Activated CD4-positive, alpha-beta T cell treated with anti-CD3 and anti-CD28 coated beads, Interleukin-2, amount 10 ng/mL, durations not matched to agents 7 days and 5 days (primary cell): ENCODE measurements around the gene PLA2R1. TPM values are rescaled to one million over a fixed set of nuclear protein-coding genes. Genes with fewer than 3 reads are reported as not detected.
"Not testable (repeated sequence)": the region's sequence is repeated elsewhere in the genome, so short reads cannot be mapped to it uniquely, and the experiment has no call there.

Experiments used
- CTCF ChIA-PET: fragments of 350-600 bp; sonication (Branson Sonifier 250); formaldehyde crosslinking; loops from one replicate; lab custom pipeline; 2021; ENCODE audit warnings: antibody characterized with exemption; lab: Charles Lee
- POLR2A ChIA-PET: fragments of 350-600 bp; sonication (Branson Sonifier 250); formaldehyde crosslinking; loops from one replicate; lab custom pipeline; 2021; ENCODE audit warnings: antibody characterized with exemption; lab: Charles Lee
- DNase-seq: peaks from one replicate; pipeline ENCODE4 v3.0.0-alpha.2; 2020
- H3K27ac Mint-ChIP-seq: one replicate; pipeline ENCODE4 v1.8.0; 2021; ENCODE audit warnings: mild to moderate bottlenecking, moderate library complexity, mixed read lengths
- H3K27me3 Mint-ChIP-seq: one replicate; pipeline ENCODE4 v1.8.0; 2021; ENCODE audit warnings: mixed read lengths
- H3K36me3 Mint-ChIP-seq: one replicate; pipeline ENCODE4 v1.8.0; 2021; ENCODE audit warnings: low read depth, mixed read lengths
- H3K4me1 Mint-ChIP-seq: one replicate; pipeline ENCODE4 v1.8.0; 2021; ENCODE audit warnings: mixed read lengths
- H3K4me3 Mint-ChIP-seq: one replicate; pipeline ENCODE4 v1.8.0; 2021; ENCODE audit warnings: mild to moderate bottlenecking, moderate library complexity, mixed read lengths
- H3K9me3 Mint-ChIP-seq: one replicate; pipeline ENCODE4 v1.8.0; 2021; ENCODE audit warnings: mixed read lengths
- total RNA-seq, 2 experiments: library from RNA; stranded (reverse); gene quantifications; one replicate each; pipeline ENCODE4 v1.2.3, GENCODE V29; 2021

Gene PLA2R1
- total RNA-seq, 2 experiments from 2014 or later, result not detected

- H3K9me3 Mint-ChIP-seq, H3K4me1 Mint-ChIP-seq, H3K36me3 Mint-ChIP-seq, POLR2A ChIA-PET, H3K27ac Mint-ChIP-seq, CTCF ChIA-PET, H3K4me3 Mint-ChIP-seq, DNase-seq, H3K27me3 Mint-ChIP-seq: not testable (repeated sequence)
These were observed 23.8 kb downstream of the PLA2R1 start for GRCh38 chr2:160038662-160039061.

- Mint-ChIP-seq H3K9me3 (no peaks in the 10 kb centered on the region), H3K36me3 (no peaks in the 10 kb centered on the region), H3K27ac (no peak overlapping the region), H3K4me1 (no peaks in the 10 kb centered on the region), H3K27me3 (no peaks in the 10 kb centered on the region), H3K4me3 (no peak overlapping the region)
- DNase-seq, result no peak
- ChIA-PET POLR2A (no interaction called here), CTCF (no interaction called here)
These were observed 25.7 kb downstream of the PLA2R1 start for GRCh38 chr2:160036736-160037135.

GRCh38 chr2:160035125-160035524 is 27.3 kb downstream of the PLA2R1 start:
- no peaks in the 10 kb centered on the region for H3K4me1 Mint-ChIP-seq
- H3K9me3 Mint-ChIP-seq, result no peaks in the 10 kb centered on the region
- no peak overlapping the region for H3K4me3 Mint-ChIP-seq
- ChIA-PET CTCF (no interaction called here), POLR2A (no interaction called here)
- H3K27me3 Mint-ChIP-seq, result peaks cover under 1% of the 10 kb centered on the region
- no peaks in the 10 kb centered on the region for H3K36me3 Mint-ChIP-seq
- no peak for DNase-seq
- no peak overlapping the region for H3K27ac Mint-ChIP-seq

- POLR2A ChIA-PET, result no interaction called here
- Mint-ChIP-seq H3K36me3 (no peaks in the 10 kb centered on the region), H3K4me3 (no peak overlapping the region), H3K4me1 (no peaks in the 10 kb centered on the region), H3K27ac (no peak overlapping the region), H3K27me3 (peaks cover 3% of the 10 kb centered on the region), H3K9me3 (no peaks in the 10 kb centered on the region)
- DNase-seq, result no peak
- CTCF ChIA-PET, result no interaction called here
These were observed 28.0 kb downstream of the PLA2R1 start for GRCh38 chr2:160034396-160034795.

- no peak overlapping the region for H3K27ac Mint-ChIP-seq
- ChIA-PET POLR2A (no interaction called here), CTCF (no interaction called here)
- no peak overlapping the region for H3K4me3 Mint-ChIP-seq
- no peaks in the 10 kb centered on the region for H3K36me3 Mint-ChIP-seq
- no peaks in the 10 kb centered on the region for H3K4me1 Mint-ChIP-seq
- H3K27me3 Mint-ChIP-seq, result peaks cover 7% of the 10 kb centered on the region
- DNase-seq, result no peak
- H3K9me3 Mint-ChIP-seq, result no peaks in the 10 kb centered on the region
These were observed 28.6 kb downstream of the PLA2R1 start for GRCh38 chr2:160033732-160034392.

- Mint-ChIP-seq H3K4me3 (no peak overlapping the region), H3K9me3 (no peaks in the 10 kb centered on the region), H3K36me3 (no peaks in the 10 kb centered on the region), H3K4me1 (no peaks in the 10 kb centered on the region), H3K27me3 (peaks cover 18% of the 10 kb centered on the region), H3K27ac (no peak overlapping the region)
- DNase-seq, result no peak
- ChIA-PET CTCF (no interaction called here), POLR2A (no interaction called here)
These were observed 33.2 kb downstream of the PLA2R1 start for GRCh38 chr2:160029270-160029628.

GRCh38 chr2:160028431-160029269 is 33.8 kb downstream of the PLA2R1 start:
- Mint-ChIP-seq H3K9me3 (no peaks in the 10 kb centered on the region), H3K4me3 (no peak overlapping the region), H3K27me3 (peaks cover 18% of the 10 kb centered on the region), H3K36me3 (no peaks in the 10 kb centered on the region), H3K27ac (no peak overlapping the region), H3K4me1 (no peaks in the 10 kb centered on the region)
- no peak for DNase-seq
- POLR2A ChIA-PET, result no interaction called here
- CTCF ChIA-PET, result no interaction called here

GRCh38 chr2:160022162-160022561 is 40.3 kb downstream of the PLA2R1 start:
- no peaks in the 10 kb centered on the region for H3K36me3 Mint-ChIP-seq
- no peak overlapping the region for H3K27ac Mint-ChIP-seq
- H3K4me3 Mint-ChIP-seq, result no peak overlapping the region
- ChIA-PET CTCF (interaction anchor here (1.0 kb wide), 1 partner anchor 80 kb away, joined by 3 read pairs; no protein-coding TSS in a partner anchor), POLR2A (no interaction called here)
- H3K9me3 Mint-ChIP-seq, result peaks cover 10% of the 10 kb centered on the region
- H3K4me1 Mint-ChIP-seq, result no peaks in the 10 kb centered on the region
- DNase-seq, result no peak
- H3K27me3 Mint-ChIP-seq, result peaks cover 7% of the 10 kb centered on the region

- H3K4me3 Mint-ChIP-seq, result no peak overlapping the region
- DNase-seq, result no peak
- H3K9me3 Mint-ChIP-seq, result peaks cover 10% of the 10 kb centered on the region
- no peaks in the 10 kb centered on the region for H3K4me1 Mint-ChIP-seq
- ChIA-PET CTCF (no interaction called here), POLR2A (no interaction called here)
- H3K27me3 Mint-ChIP-seq, result peaks cover 9% of the 10 kb centered on the region
- no peak overlapping the region for H3K27ac Mint-ChIP-seq
- no peaks in the 10 kb centered on the region for H3K36me3 Mint-ChIP-seq
These were observed 42.9 kb downstream of the PLA2R1 start for GRCh38 chr2:160019374-160020090.

GRCh38 chr2:160015746-160016145 is 46.7 kb downstream of the PLA2R1 start:
- peaks cover 18% of the 10 kb centered on the region for H3K27me3 Mint-ChIP-seq
- H3K4me3 Mint-ChIP-seq, result no peak overlapping the region
- DNase-seq, result no peak
- no peaks in the 10 kb centered on the region for H3K4me1 Mint-ChIP-seq
- ChIA-PET POLR2A (no interaction called here), CTCF (no interaction called here)
- H3K36me3 Mint-ChIP-seq, result no peaks in the 10 kb centered on the region
- H3K9me3 Mint-ChIP-seq, result no peaks in the 10 kb centered on the region
- H3K27ac Mint-ChIP-seq, result no peak overlapping the region

GRCh38 chr2:160014227-160014626 is 48.2 kb downstream of the PLA2R1 start:
- H3K9me3 Mint-ChIP-seq, result no peaks in the 10 kb centered on the region

GRCh38 chr2:160010361-160011145 is 51.9 kb downstream of the PLA2R1 start:
- Mint-ChIP-seq H3K4me3 (no peak overlapping the region), H3K9me3 (no peaks in the 10 kb centered on the region), H3K27me3 (peaks cover 23% of the 10 kb centered on the region), H3K36me3 (no peaks in the 10 kb centered on the region), H3K27ac (no peak overlapping the region), H3K4me1 (no peaks in the 10 kb centered on the region)
- no peak for DNase-seq
- CTCF ChIA-PET, result no interaction called here
- POLR2A ChIA-PET, result no interaction called here

More at GRCh38 chr2:160014227-160014626, 48.2 kb downstream of the PLA2R1 start:
- no peaks in the 10 kb centered on the region for H3K36me3 Mint-ChIP-seq
- peaks cover 20% of the 10 kb centered on the region for H3K27me3 Mint-ChIP-seq
- no peak overlapping the region for H3K4me3 Mint-ChIP-seq
- ChIA-PET CTCF (no interaction called here), POLR2A (no interaction called here)
- no peak for DNase-seq
- H3K4me1 Mint-ChIP-seq, result no peaks in the 10 kb centered on the region
- no peak overlapping the region for H3K27ac Mint-ChIP-seq
